OCI-M1 (cell line): ENCODE results near the gene AP2A1.

Source experiments
- DNase-seq: peaks from one replicate; lab custom pipeline; 2025; lab: John Stamatoyannopoulos, UW

AP2A1 gene

GRCh38 chr19:49855676-49856573, 89.1 kb downstream of the AP2A1 start:
- DNase-seq, result no peak

GRCh38 chr19:49856574-49857021, 89.8 kb downstream of the AP2A1 start:
- no peak for DNase-seq
